Breast epithelium (tissue), 4 donors: Measurements from ENCODE around the gene CUEDC2. TPM values are rescaled to one million over a fixed set of nuclear protein-coding genes. Genes with fewer than 3 reads are reported as not detected.

Experiments used
- DNase-seq, 2 donors: peaks; one replicate each; pipeline ENCODE4 v3.0.0-alpha.2; 2019; ENCODE audit warnings: low spot score in 2 of 2
- H3K27ac ChIP-seq, 2 donors: fragments of 200-600 bp; sonication (generic) in 1 of 2; one replicate each; pipeline ENCODE4 v1.5.1; 2016 to 2019; ENCODE audit warnings: mild to moderate bottlenecking in 1 of 2
- H3K27me3 ChIP-seq, 2 donors: fragments of 200-600 bp; sonication (generic) in 1 of 2; one replicate each; pipeline versions ENCODE4 v1.5.1 to v1.6.0; 2017 to 2019; ENCODE audit warnings: control low read depth in 1 of 2, mild to moderate bottlenecking in 1 of 2
- H3K36me3 ChIP-seq: fragments of 200-600 bp; one replicate; pipeline ENCODE4 v1.5.1; 2019
- H3K4me1 ChIP-seq, 2 donors: fragments of 200-600 bp; sonication (generic); one replicate each; pipeline ENCODE4 v1.5.1; 2016 to 2019; ENCODE audit warnings: control low read depth in 1 of 2
- H3K4me3 ChIP-seq, 3 donors: fragments of 200-600 bp; sonication (generic); 1 replicate in 2 of 3; 2 replicates in 1 of 3; pipeline ENCODE4 v1.5.1; 2016 to 2019; ENCODE audit warnings: mild to moderate bottlenecking in 3 of 3, moderate library complexity in 2 of 3
- H3K9me3 ChIP-seq, 2 donors: fragments of 200-600 bp; sonication (generic) in 1 of 2; one replicate each; pipeline ENCODE4 v1.5.1; 2016 to 2019; ENCODE audit warnings: control low read depth in 1 of 2
- CTCF ChIP-seq, 3 donors: fragments of 450-650 bp; IDR thresholded peaks; one replicate each; pipeline ENCODE4 v1.5.1; 2016 to 2017; ENCODE audit warnings: antibody characterized with exemption in 3 of 3, mild to moderate bottlenecking in 3 of 3, moderate library complexity in 3 of 3
- POLR2A ChIP-seq: fragments of 450-650 bp; IDR thresholded peaks from one replicate; pipeline ENCODE4 v1.6.1; 2016; ENCODE audit warnings: antibody characterized with exemption, mild to moderate bottlenecking, moderate library complexity
- POLR2AphosphoS5 ChIP-seq, 3 donors: sonication (generic); formaldehyde crosslinking; IDR thresholded peaks; one replicate each; pipeline ENCODE4 v1.6.1; 2017; ENCODE audit warnings: antibody characterized with exemption in 3 of 3
- intact Hi-C: fragments of 100-400 bp; cut with DNase I; formaldehyde crosslinking; loops from one replicate; pipeline ENCODE4 v1.15.1; 2023; ENCODE audit warnings: low total_unique reads
- total RNA-seq, 3 donors: library from RNA; depleted of rRNA; stranded (reverse); fragments of >200 nt; gene quantifications; one replicate each; pipeline ENCODE4 v1.1.0, GENCODE V29; 2016

The CUEDC2 gene
- total RNA-seq, 3 donors from 2014 or later, result 49.8 to 54.4 (median 50.3) TPM

- peaks cover 0 to 4% of the 10 kb centered on the region in 2 donors for H3K9me3 ChIP-seq
- peaks cover 20% of the 10 kb centered on the region for H3K36me3 ChIP-seq
- no peak for TF ChIP-seq POLR2A
- TF ChIP-seq POLR2AphosphoS5 (IDR thresholded peaks at IDR 0.05), result no peak
- TF ChIP-seq CTCF (IDR thresholded peaks at IDR 0.05), result no peak
- intact Hi-C loops, result no loop called here
- no peak overlapping the region for H3K4me3 ChIP-seq
- H3K27me3 ChIP-seq, result no peaks in the 10 kb centered on the region
- DNase-seq, result no peak
- H3K27ac ChIP-seq, result no peak overlapping the region
- no peaks in the 10 kb centered on the region for H3K4me1 ChIP-seq
Measured at GRCh38 chr10:102375250-102375649, 57.1 kb downstream of the CUEDC2 start.

Other genes starting within 250 kb of the CUEDC2 start
- 1 to 10 TPM in 1 of 3 donors, under 1 TPM in 2; 0.66 to 2.2 (median 0.88) TPM for gene ELOVL3, start 206.3 kb downstream of the CUEDC2 start, total RNA-seq
- not detected for gene PITX3, start 191.1 kb downstream of the CUEDC2 start, total RNA-seq
- gene GBF1, start 187.0 kb downstream of the CUEDC2 start, total RNA-seq, result 10 to 100 TPM; 25.8 to 32.1 (median 25.9) TPM
- gene NFKB2, start 36.9 kb downstream of the CUEDC2 start, total RNA-seq, result 10 to 100 TPM; 11.0 to 21.0 (median 18.9) TPM
- 10 to 100 TPM in 1 of 3 donors, 1 to 10 TPM in 1, under 1 TPM in 1; 0.96 to 13.4 (median 6.3) TPM for gene PSD, start 13.8 kb downstream of the CUEDC2 start, total RNA-seq
- gene FBXL15, start 11.7 kb downstream of the CUEDC2 start, total RNA-seq, result 10 to 100 TPM; 16.8 to 24.8 (median 21.0) TPM
- gene C10orf95, start 19.0 kb upstream of the CUEDC2 start, total RNA-seq, result under 1 TPM in 2 of 3 donors, not detected in 1; 0.33 to 0.59 TPM
- gene ACTR1A, start 70.1 kb upstream of the CUEDC2 start, total RNA-seq, result 100 to 1,000 TPM in 1 of 3 donors, 10 to 100 TPM in 2; 84.9 to 110 (median 92.5) TPM
- gene SUFU, start 71.4 kb upstream of the CUEDC2 start, total RNA-seq, result 1 to 10 TPM; 6.2 to 9.1 (median 8.6) TPM
- 100 to 1,000 TPM in 1 of 3 donors, 10 to 100 TPM in 2; 74.6 to 128 (median 88.8) TPM for gene TRIM8, start 211.9 kb upstream of the CUEDC2 start, total RNA-seq